Erythroblast (primary cell): Measurements from ENCODE around the gene TENM4.

Source experiments
- GATA1 ChIP-seq: IDR thresholded peaks from 2 replicates; pipeline ENCODE4 v1.6.1; 2011; ENCODE audit warnings: low read depth, mild to moderate bottlenecking, control low read depth, low read length, moderate library complexity
- POLR2A ChIP-seq: IDR thresholded peaks from 2 replicates; pipeline ENCODE4 v1.6.1; 2011; ENCODE audit warnings: mild to moderate bottlenecking, low read length

- TF ChIP-seq POLR2A (no peak), GATA1 (no peak)
These were observed 2.7 kb downstream of the TENM4 start for GRCh38 chr11:79437981-79438630.
